ENCODE data around the gene CPSF3.

GRCh38 chr2:9390991-9391390 is 32.5 kb upstream of the CPSF3 start:
- TF ChIP-seq CTCF (IDR thresholded peaks at IDR 0.05; ENCODE audit: insufficient read depth, low read depth, low read length) (no peak), EZH2 (IDR thresholded peaks at IDR 0.05; ENCODE audit: insufficient read depth, low read length) (no peak)

Data from astrocyte (in vitro differentiated cells and primary cell).